ENCODE results near the gene SPACA4.

The SPACA4 gene

DNA sequence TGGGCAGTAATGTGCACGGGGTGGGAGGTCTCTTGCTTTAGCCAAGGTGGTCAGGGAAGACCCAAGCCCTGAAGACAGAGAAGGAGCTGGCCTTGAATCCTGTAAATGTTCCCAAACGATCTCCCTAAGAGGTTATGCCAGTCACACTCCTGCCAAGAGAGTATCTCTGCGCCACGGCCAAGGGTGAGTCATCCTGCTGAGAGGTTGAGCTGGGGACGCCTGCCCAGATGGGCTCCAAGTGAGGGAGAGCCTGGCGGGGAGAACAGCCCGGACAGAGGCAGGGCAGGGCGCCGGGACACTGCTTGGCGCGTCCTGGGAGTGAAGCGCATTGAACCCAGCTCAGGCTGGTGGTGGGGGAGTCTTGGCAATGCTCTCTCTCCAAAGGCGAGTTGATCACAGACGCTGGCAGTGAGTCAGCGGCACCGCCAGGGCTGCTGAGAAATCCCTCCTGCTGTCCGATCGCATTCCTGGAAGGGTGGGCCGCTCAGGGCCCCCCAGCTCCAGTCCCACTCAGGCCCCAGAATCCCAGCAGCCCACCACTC lies 38.1 kb upstream of the SPACA4 start:
- TF ChIP-seq, protein P1, sequence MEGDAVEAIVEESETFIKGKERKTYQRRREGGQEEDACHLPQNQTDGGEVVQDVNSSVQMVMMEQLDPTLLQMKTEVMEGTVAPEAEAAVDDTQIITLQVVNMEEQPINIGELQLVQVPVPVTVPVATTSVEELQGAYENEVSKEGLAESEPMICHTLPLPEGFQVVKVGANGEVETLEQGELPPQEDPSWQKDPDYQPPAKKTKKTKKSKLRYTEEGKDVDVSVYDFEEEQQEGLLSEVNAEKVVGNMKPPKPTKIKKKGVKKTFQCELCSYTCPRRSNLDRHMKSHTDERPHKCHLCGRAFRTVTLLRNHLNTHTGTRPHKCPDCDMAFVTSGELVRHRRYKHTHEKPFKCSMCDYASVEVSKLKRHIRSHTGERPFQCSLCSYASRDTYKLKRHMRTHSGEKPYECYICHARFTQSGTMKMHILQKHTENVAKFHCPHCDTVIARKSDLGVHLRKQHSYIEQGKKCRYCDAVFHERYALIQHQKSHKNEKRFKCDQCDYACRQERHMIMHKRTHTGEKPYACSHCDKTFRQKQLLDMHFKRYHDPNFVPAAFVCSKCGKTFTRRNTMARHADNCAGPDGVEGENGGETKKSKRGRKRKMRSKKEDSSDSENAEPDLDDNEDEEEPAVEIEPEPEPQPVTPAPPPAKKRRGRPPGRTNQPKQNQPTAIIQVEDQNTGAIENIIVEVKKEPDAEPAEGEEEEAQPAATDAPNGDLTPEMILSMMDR (IDR thresholded peaks at IDR 0.05; ENCODE audit: low read length) = no peak
- TF ChIP-seq EZH2phosphoT487 (IDR thresholded peaks at IDR 0.05; ENCODE audit: low read length) (no peak), EZH2 (optimal IDR thresholded peaks at IDR 0.05; ENCODE audit: low read depth, low read length) (no peak)
- peaks cover 54% of the 10 kb centered on the region for H3K27me3 ChIP-seq (replicated peaks; ENCODE audit: insufficient read depth, low read length)
- H3K9me2 ChIP-seq (replicated peaks; ENCODE audit: insufficient read depth, low read length) = no peaks in the 10 kb centered on the region
- no peak overlapping the region for H2AFZ ChIP-seq (ENCODE audit: low read length)
- no peak overlapping the region for H3K4me3 ChIP-seq (ENCODE audit: low read length)
- no peaks in the 10 kb centered on the region for H4K20me1 ChIP-seq (ENCODE audit: insufficient read depth, low read length)
- H3K4me1 ChIP-seq (ENCODE audit: low read length) = no peaks in the 10 kb centered on the region
- H3K27ac ChIP-seq (ENCODE audit: low read length) = no peak overlapping the region
- no peaks in the 10 kb centered on the region for H3K36me3 ChIP-seq (replicated peaks; ENCODE audit: insufficient read depth, low read length)
- no peak for DNase-seq
- H3K4me2 ChIP-seq (ENCODE audit: low read depth, low read length) = no peak overlapping the region
- no peaks in the 10 kb centered on the region for H3K9me3 ChIP-seq (replicated peaks; ENCODE audit: insufficient read depth, low read length)
- no peaks in the 10 kb centered on the region for H3F3A ChIP-seq (ENCODE audit: insufficient read depth, low read length)
- no peaks in the 10 kb centered on the region for H3K79me2 ChIP-seq (ENCODE audit: low read length)
- no peak overlapping the region for H3K9ac ChIP-seq (ENCODE audit: low read length)

DNA sequence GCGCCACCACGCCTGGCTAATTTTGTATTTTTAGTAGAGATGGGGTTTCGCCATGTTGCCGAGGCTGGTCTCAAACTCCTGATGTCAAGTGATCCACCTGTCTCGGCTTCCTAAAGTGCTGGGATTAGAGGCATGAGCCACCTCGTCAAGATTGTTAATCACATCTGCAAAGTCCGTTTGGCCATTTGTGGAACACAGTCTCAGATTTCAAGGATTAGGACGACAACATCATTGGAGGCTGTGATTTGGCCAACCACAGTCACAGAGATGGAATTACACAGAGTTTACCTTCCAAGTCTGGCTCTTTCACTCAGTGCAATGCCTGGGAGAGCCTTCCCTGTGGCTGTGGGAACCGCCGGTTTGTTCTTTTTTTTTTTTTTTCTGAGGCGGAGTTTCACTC lies 36.7 kb upstream of the SPACA4 start:
- TF ChIP-seq, protein P1 (IDR thresholded peaks at IDR 0.05; ENCODE audit: low read length) = no peak
- TF ChIP-seq EZH2phosphoT487 (IDR thresholded peaks at IDR 0.05; ENCODE audit: low read length) (no peak), EZH2 (optimal IDR thresholded peaks at IDR 0.05; ENCODE audit: low read depth, low read length) (no peak)
- H3K4me1 ChIP-seq (ENCODE audit: low read length) = no peaks in the 10 kb centered on the region

GRCh38 chr19:48571378-48572162 lies 35.0 kb upstream of the SPACA4 start:
- no peak overlapping the region for H3K9ac ChIP-seq (ENCODE audit: low read length)
- H3K36me3 ChIP-seq (replicated peaks; ENCODE audit: insufficient read depth, low read length) = no peaks in the 10 kb centered on the region
- no peak overlapping the region for H3K4me3 ChIP-seq (ENCODE audit: low read length)
- peaks cover 43% of the 10 kb centered on the region for H3K27me3 ChIP-seq (replicated peaks; ENCODE audit: insufficient read depth, low read length)
- H2AFZ ChIP-seq (ENCODE audit: low read length) = no peak overlapping the region
- no peaks in the 10 kb centered on the region for H3K4me1 ChIP-seq (ENCODE audit: low read length)
- no peaks in the 10 kb centered on the region for H3K9me3 ChIP-seq (replicated peaks; ENCODE audit: insufficient read depth, low read length)
- TF ChIP-seq EZH2phosphoT487 (IDR thresholded peaks at IDR 0.05; ENCODE audit: low read length) = no peak
- TF ChIP-seq, protein P1 (IDR thresholded peaks at IDR 0.05; ENCODE audit: low read length) = no peak
- TF ChIP-seq EZH2 (optimal IDR thresholded peaks at IDR 0.05; ENCODE audit: low read depth, low read length) = no peak
- no peaks in the 10 kb centered on the region for H3K79me2 ChIP-seq (ENCODE audit: low read length)
- no peaks in the 10 kb centered on the region for H4K20me1 ChIP-seq (ENCODE audit: insufficient read depth, low read length)
- no peaks in the 10 kb centered on the region for H3K9me2 ChIP-seq (replicated peaks; ENCODE audit: insufficient read depth, low read length)
- no peak overlapping the region for H3K4me2 ChIP-seq (ENCODE audit: low read depth, low read length)
- H3F3A ChIP-seq (ENCODE audit: insufficient read depth, low read length) = no peaks in the 10 kb centered on the region
- H3K27ac ChIP-seq (ENCODE audit: low read length) = no peak overlapping the region
- no peak for DNase-seq

More for the DNA sequence above, 36.7 kb upstream of the SPACA4 start:
- Histone ChIP-seq H3K9me3 (replicated peaks; ENCODE audit: insufficient read depth, low read length) (no peaks in the 10 kb centered on the region), H3F3A (ENCODE audit: insufficient read depth, low read length) (no peaks in the 10 kb centered on the region), H3K27me3 (replicated peaks; ENCODE audit: insufficient read depth, low read length) (peaks cover 47% of the 10 kb centered on the region), H4K20me1 (ENCODE audit: insufficient read depth, low read length) (no peaks in the 10 kb centered on the region), H2AFZ (ENCODE audit: low read length) (no peak overlapping the region), H3K79me2 (ENCODE audit: low read length) (no peaks in the 10 kb centered on the region), H3K4me3 (ENCODE audit: low read length) (no peak overlapping the region), H3K4me2 (ENCODE audit: low read depth, low read length) (no peak overlapping the region), H3K9ac (ENCODE audit: low read length) (no peak overlapping the region), H3K27ac (ENCODE audit: low read length) (no peak overlapping the region), H3K36me3 (replicated peaks; ENCODE audit: insufficient read depth, low read length) (no peaks in the 10 kb centered on the region), H3K9me2 (replicated peaks; ENCODE audit: insufficient read depth, low read length) (no peaks in the 10 kb centered on the region)
- no peak for DNase-seq

All from MM.1S (cell line).